Peyer's patch (tissue), 4 donors: ENCODE measurements around the gene MRPL38.

Experiments used
- CTCF ChIP-seq, 6 experiments: fragments of 450-650 bp in 4 of 6; fragments of 200-600 bp in 2 of 6; sonication (generic) in 1 of 6; IDR thresholded peaks; one replicate each; pipeline ENCODE4 v1.5.1; 2017 to 2019; ENCODE audit warnings: antibody characterized with exemption in 6 of 6, mild to moderate bottlenecking in 3 of 6, moderate library complexity in 1 of 6
- POLR2A ChIP-seq, 2 donors: fragments of 450-650 bp; IDR thresholded peaks; one replicate each; pipeline ENCODE4 v1.5.1; 2017; ENCODE audit warnings: antibody characterized with exemption in 2 of 2, mild to moderate bottlenecking in 2 of 2, moderate library complexity in 2 of 2

- TF ChIP-seq POLR2A (IDR thresholded peaks at IDR 0.05) (no peak), CTCF (IDR thresholded peaks at IDR 0.05) (no peak)
Measured at GRCh38 chr17:75906143-75906884, 1.6 kb upstream of the MRPL38 start.
